HepG2 (cell line): Measurements from ENCODE around the gene BBC3. TPM values are rescaled to one million over a fixed set of nuclear protein-coding genes. Genes with fewer than 3 reads are reported as not detected.

Source experiments
- HNF1A ChIP-seq, 2 experiments: sonication (generic) in 1 of 2; formaldehyde crosslinking in 1 of 2; IDR thresholded peaks; 2 replicates each; pipeline versions ENCODE4 v1.4.0 to v1.6.1; 2016 to 2020; ENCODE audit warnings: borderline replicate concordance in 1 of 2, low read depth in 1 of 2, mild to moderate bottlenecking in 1 of 2, missing genetic modification reagents in 1 of 2
- HOXA5 ChIP-seq: sonication (generic); formaldehyde crosslinking; IDR thresholded peaks from 2 replicates; pipeline ENCODE4 v1.4.0; 2020; ENCODE audit warnings: missing genetic modification reagents
- KLF13 ChIP-seq: sonication (generic); formaldehyde crosslinking; IDR thresholded peaks from 2 replicates; pipeline ENCODE4 v1.4.0; 2020; ENCODE audit warnings: mild to moderate bottlenecking, missing genetic modification reagents
- PAWR ChIP-seq: sonication (generic); formaldehyde crosslinking; IDR thresholded peaks from 2 replicates; pipeline ENCODE4 v1.4.0; 2020; ENCODE audit warnings: missing genetic modification reagents, mild to moderate bottlenecking, borderline replicate concordance
- SNAI1 ChIP-seq: sonication (generic); formaldehyde crosslinking; IDR thresholded peaks from 2 replicates; pipeline ENCODE4 v1.5.0; 2020; ENCODE audit warnings: mild to moderate bottlenecking, missing genetic modification reagents, borderline replicate concordance
- SP5 ChIP-seq: IDR thresholded peaks from 2 replicates; pipeline ENCODE4 v1.6.1; 2016; ENCODE audit warnings: low read depth, borderline replicate concordance
- TSC22D2 ChIP-seq: sonication (generic); formaldehyde crosslinking; IDR thresholded peaks from 2 replicates; pipeline ENCODE4 v1.5.1; 2020; ENCODE audit warnings: missing genetic modification reagents, mild to moderate bottlenecking, borderline replicate concordance
- ZBTB49 ChIP-seq: sonication (generic); formaldehyde crosslinking; IDR thresholded peaks from 2 replicates; pipeline ENCODE4 v1.4.0; 2020; ENCODE audit warnings: missing genetic modification reagents, borderline replicate concordance
- ZMYM3 ChIP-seq: sonication (generic); formaldehyde crosslinking; IDR thresholded peaks from 2 replicates; pipeline ENCODE4 v1.5.1; 2020; ENCODE audit warnings: mild to moderate bottlenecking, missing genetic modification reagents
- ZNF12 ChIP-seq: sonication (generic); formaldehyde crosslinking; IDR thresholded peaks from 2 replicates; pipeline ENCODE4 v1.5.0; 2020; ENCODE audit warnings: missing genetic modification reagents
- ZNF230 ChIP-seq: sonication (generic); formaldehyde crosslinking; IDR thresholded peaks from 2 replicates; pipeline ENCODE4 v1.4.0; 2020; ENCODE audit warnings: mild to moderate bottlenecking, missing genetic modification reagents
- ZNF766 ChIP-seq: sonication (generic); formaldehyde crosslinking; IDR thresholded peaks from 2 replicates; pipeline ENCODE4 v1.5.0; 2020; ENCODE audit warnings: missing genetic modification reagents, borderline replicate concordance
- ZSCAN31 ChIP-seq: sonication (generic); formaldehyde crosslinking; IDR thresholded peaks from 2 replicates; pipeline ENCODE4 v1.5.0; 2020; ENCODE audit warnings: low read depth, mild to moderate bottlenecking, missing genetic modification reagents
- polyA plus RNA-seq, 8 experiments: library from polyadenylated mRNA; depleted of rRNA in 3 of 8; stranded (reverse) in 7 of 8; unstranded in 1 of 8; fragments of >200 nt; fragmentation: Illumina TruSeq in 4 of 8; extraction: Trizol in 4 of 8; gene quantifications; 2 replicates each; pipeline versions ENCODE4 v1.2.1 to v1.2.3, GENCODE V29; 2011 to 2016; ENCODE audit warnings: low read depth in 4 of 8, missing spikeins in 1 of 8, mixed read lengths in 1 of 8; ENCODE audit not compliant: insufficient read depth in 1 of 8
- total RNA-seq, 5 experiments: library from RNA; depleted of rRNA; stranded (reverse); fragments of >200 nt; fragmentation: Illumina TruSeq; extraction: Trizol; gene quantifications; 2 replicates each; pipeline ENCODE4 v1.2.3, GENCODE V29; 2016; ENCODE audit warnings: low read depth in 1 of 5
- TF ChIP-seq, protein P1 (sequence below), 2 experiments: fragments of 450-650 bp in 1 of 2; sonication (generic) in 1 of 2; formaldehyde crosslinking; IDR thresholded peaks; 2 replicates each; pipeline versions ENCODE4 v1.5.0 to v1.8.0; 2020 to 2022; ENCODE audit warnings: mild to moderate bottlenecking in 1 of 2, missing genetic modification reagents in 1 of 2
- TF ChIP-seq, protein P2 (sequence below): sonication (generic); formaldehyde crosslinking; IDR thresholded peaks from 2 replicates; pipeline ENCODE4 v1.4.0; 2020; ENCODE audit warnings: missing genetic modification reagents, borderline replicate concordance

BBC3 gene
- total and polyA plus RNA-seq, 2 of the 13 experiments (the other 11 are each of a cell fraction or from before 2014, with no cell fraction given) = 6.1 to 8.8 TPM

DNA sequence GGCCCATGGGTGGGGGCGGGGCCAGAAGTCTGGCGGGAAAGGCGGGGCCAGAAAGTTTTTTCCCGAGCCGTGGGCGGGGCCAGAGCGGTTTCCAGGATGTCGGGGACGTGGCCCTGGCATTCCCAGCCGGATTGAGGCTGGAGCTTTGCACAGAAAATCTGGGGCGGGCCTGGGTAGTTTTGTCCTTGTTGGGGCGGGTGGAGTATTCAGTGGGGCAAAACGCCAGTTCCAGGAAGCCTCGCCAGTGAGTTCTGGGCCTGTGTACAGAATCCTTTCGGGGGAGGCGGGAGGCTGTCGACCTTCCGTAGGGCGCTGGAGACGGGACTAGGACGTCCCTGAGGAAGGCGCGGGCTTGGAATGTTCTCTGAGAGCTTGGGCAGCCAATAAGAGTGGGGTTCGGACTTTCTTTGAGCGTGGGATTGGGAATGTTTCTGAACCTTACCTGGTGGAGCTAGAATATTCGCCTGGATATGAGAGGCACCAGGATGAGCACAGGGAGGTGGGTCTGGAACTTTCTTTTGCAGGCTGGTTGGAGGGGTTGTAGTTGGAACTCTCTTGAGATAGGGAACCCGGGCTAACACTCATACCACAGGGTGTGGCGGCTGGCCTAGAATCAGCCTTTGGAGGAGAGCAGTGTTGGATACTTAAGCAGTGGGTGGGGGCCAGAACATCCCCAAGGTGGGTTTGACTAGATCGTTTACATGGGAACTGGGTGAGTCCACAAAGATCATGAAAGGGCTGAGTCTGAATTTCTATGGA lies 26.6 kb upstream of the BBC3 start (continued):
- TF ChIP-seq, protein P1, sequence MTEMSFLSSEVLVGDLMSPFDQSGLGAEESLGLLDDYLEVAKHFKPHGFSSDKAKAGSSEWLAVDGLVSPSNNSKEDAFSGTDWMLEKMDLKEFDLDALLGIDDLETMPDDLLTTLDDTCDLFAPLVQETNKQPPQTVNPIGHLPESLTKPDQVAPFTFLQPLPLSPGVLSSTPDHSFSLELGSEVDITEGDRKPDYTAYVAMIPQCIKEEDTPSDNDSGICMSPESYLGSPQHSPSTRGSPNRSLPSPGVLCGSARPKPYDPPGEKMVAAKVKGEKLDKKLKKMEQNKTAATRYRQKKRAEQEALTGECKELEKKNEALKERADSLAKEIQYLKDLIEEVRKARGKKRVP (CRISPR knock-in tag; IDR thresholded peaks at IDR 0.05) = no peak
- TF ChIP-seq SNAI1 (CRISPR knock-in tag) (0 out of 2 replicates have a peak, but pooled peaks have one; percentile 56), ZNF766 (CRISPR knock-in tag) (0 out of 2 replicates have a peak, but pooled peaks have one; percentile 43), HNF1A (IDR thresholded peaks at IDR 0.05; ENCODE audit: low read depth) (no peak), HNF1A (CRISPR knock-in tag; IDR thresholded peaks at IDR 0.05; ENCODE audit: borderline replicate concordance) (no peak), ZNF12 (CRISPR knock-in tag) (no peak), ZBTB49 (CRISPR knock-in tag) (no peak), PAWR (no peak), ZMYM3 (CRISPR knock-in tag) (no peak), TSC22D2 (CRISPR knock-in tag) (no peak), KLF13 (CRISPR knock-in tag) (no peak), ZSCAN31 (CRISPR knock-in tag) (no peak; the same call in 1 of the 2 replicates), ZNF230 (CRISPR knock-in tag) (no peak), HOXA5 (CRISPR knock-in tag) (peak; percentile 72; the same call in 1 of the 2 replicates), SP5 (peak; percentile 24; the same call in 1 of the 2 replicates)
- TF ChIP-seq, protein P2, sequence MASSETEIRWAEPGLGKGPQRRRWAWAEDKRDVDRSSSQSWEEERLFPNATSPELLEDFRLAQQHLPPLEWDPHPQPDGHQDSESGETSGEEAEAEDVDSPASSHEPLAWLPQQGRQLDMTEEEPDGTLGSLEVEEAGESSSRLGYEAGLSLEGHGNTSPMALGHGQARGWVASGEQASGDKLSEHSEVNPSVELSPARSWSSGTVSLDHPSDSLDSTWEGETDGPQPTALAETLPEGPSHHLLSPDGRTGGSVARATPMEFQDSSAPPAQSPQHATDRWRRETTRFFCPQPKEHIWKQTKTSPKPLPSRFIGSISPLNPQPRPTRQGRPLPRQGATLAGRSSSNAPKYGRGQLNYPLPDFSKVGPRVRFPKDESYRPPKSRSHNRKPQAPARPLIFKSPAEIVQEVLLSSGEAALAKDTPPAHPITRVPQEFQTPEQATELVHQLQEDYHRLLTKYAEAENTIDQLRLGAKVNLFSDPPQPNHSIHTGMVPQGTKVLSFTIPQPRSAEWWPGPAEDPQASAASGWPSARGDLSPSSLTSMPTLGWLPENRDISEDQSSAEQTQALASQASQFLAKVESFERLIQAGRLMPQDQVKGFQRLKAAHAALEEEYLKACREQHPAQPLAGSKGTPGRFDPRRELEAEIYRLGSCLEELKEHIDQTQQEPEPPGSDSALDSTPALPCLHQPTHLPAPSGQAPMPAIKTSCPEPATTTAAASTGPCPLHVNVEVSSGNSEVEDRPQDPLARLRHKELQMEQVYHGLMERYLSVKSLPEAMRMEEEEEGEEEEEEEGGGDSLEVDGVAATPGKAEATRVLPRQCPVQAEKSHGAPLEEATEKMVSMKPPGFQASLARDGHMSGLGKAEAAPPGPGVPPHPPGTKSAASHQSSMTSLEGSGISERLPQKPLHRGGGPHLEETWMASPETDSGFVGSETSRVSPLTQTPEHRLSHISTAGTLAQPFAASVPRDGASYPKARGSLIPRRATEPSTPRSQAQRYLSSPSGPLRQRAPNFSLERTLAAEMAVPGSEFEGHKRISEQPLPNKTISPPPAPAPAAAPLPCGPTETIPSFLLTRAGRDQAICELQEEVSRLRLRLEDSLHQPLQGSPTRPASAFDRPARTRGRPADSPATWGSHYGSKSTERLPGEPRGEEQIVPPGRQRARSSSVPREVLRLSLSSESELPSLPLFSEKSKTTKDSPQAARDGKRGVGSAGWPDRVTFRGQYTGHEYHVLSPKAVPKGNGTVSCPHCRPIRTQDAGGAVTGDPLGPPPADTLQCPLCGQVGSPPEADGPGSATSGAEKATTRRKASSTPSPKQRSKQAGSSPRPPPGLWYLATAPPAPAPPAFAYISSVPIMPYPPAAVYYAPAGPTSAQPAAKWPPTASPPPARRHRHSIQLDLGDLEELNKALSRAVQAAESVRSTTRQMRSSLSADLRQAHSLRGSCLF (CRISPR knock-in tag) = peak; percentile 26; the same call in 1 of the 2 replicates
